ENCODE measurements around the gene TLE6. TPM values are rescaled to one million over a fixed set of nuclear protein-coding genes. Genes with fewer than 3 reads are reported as not detected.

The TLE6 gene
- polyA plus RNA-seq, 1 donor from 2014 or later = 5.7 TPM

- H3K4me3 ChIP-seq (ENCODE audit: low read length) = no peak overlapping the region
- no peaks in the 10 kb centered on the region for H4K20me1 ChIP-seq (ENCODE audit: insufficient read depth)
- H3K36me3 ChIP-seq (ENCODE audit: insufficient read depth, low read length) = no peaks in the 10 kb centered on the region
- no peaks in the 10 kb centered on the region for H3K9me2 ChIP-seq (ENCODE audit: insufficient read depth, low read length)
- no peak overlapping the region for H3K27ac ChIP-seq (ENCODE audit: low read length)
- H3F3A ChIP-seq (ENCODE audit: insufficient read depth, low read length, poor library complexity, severe bottlenecking) = no peaks in the 10 kb centered on the region
- TF ChIP-seq SMC3 (conservative IDR thresholded peaks at IDR 0.05; ENCODE audit: poor library complexity) (no peak), MXI1 (conservative IDR thresholded peaks at IDR 0.05; ENCODE audit: poor library complexity, severe bottlenecking) (no peak), RAD21 (conservative IDR thresholded peaks at IDR 0.05) (no peak), POLR2AphosphoS5 (IDR thresholded peaks at IDR 0.05) (no peak), CTCF (IDR thresholded peaks at IDR 0.05; ENCODE audit: poor library complexity, severe bottlenecking) (no peak), EZH2 (IDR thresholded peaks at IDR 0.05; ENCODE audit: borderline replicate concordance, insufficient read depth, low read length, poor library complexity, severe bottlenecking) (no peak), TAF1 (IDR thresholded peaks at IDR 0.05; ENCODE audit: low read depth) (no peak), EP300 (conservative IDR thresholded peaks at IDR 0.05; ENCODE audit: poor library complexity, severe bottlenecking) (no peak)
- TF ChIP-seq, protein P1, sequence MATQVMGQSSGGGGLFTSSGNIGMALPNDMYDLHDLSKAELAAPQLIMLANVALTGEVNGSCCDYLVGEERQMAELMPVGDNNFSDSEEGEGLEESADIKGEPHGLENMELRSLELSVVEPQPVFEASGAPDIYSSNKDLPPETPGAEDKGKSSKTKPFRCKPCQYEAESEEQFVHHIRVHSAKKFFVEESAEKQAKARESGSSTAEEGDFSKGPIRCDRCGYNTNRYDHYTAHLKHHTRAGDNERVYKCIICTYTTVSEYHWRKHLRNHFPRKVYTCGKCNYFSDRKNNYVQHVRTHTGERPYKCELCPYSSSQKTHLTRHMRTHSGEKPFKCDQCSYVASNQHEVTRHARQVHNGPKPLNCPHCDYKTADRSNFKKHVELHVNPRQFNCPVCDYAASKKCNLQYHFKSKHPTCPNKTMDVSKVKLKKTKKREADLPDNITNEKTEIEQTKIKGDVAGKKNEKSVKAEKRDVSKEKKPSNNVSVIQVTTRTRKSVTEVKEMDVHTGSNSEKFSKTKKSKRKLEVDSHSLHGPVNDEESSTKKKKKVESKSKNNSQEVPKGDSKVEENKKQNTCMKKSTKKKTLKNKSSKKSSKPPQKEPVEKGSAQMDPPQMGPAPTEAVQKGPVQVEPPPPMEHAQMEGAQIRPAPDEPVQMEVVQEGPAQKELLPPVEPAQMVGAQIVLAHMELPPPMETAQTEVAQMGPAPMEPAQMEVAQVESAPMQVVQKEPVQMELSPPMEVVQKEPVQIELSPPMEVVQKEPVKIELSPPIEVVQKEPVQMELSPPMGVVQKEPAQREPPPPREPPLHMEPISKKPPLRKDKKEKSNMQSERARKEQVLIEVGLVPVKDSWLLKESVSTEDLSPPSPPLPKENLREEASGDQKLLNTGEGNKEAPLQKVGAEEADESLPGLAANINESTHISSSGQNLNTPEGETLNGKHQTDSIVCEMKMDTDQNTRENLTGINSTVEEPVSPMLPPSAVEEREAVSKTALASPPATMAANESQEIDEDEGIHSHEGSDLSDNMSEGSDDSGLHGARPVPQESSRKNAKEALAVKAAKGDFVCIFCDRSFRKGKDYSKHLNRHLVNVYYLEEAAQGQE (IDR thresholded peaks at IDR 0.05; ENCODE audit: borderline replicate concordance) = no peak
- H3K9me3 ChIP-seq (ENCODE audit: low read length) = no peaks in the 10 kb centered on the region
- no peaks in the 10 kb centered on the region for H3K79me2 ChIP-seq (replicated peaks; ENCODE audit: insufficient read depth, low read length)
- no peak overlapping the region for H3K9ac ChIP-seq (ENCODE audit: low read length)
- H3K4me2 ChIP-seq (ENCODE audit: low read length) = no peak overlapping the region
- peaks cover 76% of the 10 kb centered on the region for H3K27me3 ChIP-seq (ENCODE audit: insufficient read depth, low read depth, low read length)
- H2AFZ ChIP-seq (ENCODE audit: low read depth, low read length) = no peak overlapping the region
These were observed 49.4 kb downstream of the TLE6 start for GRCh38 chr19:3026768-3027167.

DNA sequence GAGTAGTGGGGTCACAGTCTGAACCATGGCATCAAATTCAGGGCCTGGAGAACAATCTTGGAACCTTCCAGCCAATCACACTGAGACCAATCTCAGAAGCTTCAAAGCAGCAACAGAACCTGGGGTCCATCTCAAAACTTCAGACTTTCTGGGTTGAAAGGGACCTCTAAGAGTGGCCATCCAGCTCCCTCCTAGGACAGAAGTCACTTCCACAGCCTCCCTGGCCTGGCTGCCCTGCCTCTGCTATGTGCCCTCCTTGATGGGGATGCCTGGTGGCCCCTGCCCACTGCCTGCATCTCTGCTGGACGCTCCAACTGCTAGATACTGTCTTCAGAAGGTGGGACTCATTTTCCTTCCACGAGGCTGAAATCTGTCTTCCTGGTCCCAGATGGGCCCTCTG, 49.9 kb downstream of the TLE6 start:
- TF ChIP-seq SMC3 (conservative IDR thresholded peaks at IDR 0.05; ENCODE audit: poor library complexity) = no peak
- TF ChIP-seq MXI1 (conservative IDR thresholded peaks at IDR 0.05; ENCODE audit: poor library complexity, severe bottlenecking) = no peak
- TF ChIP-seq RAD21 (conservative IDR thresholded peaks at IDR 0.05) = no peak
- TF ChIP-seq TAF1 (IDR thresholded peaks at IDR 0.05; ENCODE audit: low read depth) = no peak
- TF ChIP-seq POLR2AphosphoS5 (IDR thresholded peaks at IDR 0.05) = no peak
- no peak for TF ChIP-seq CTCF (IDR thresholded peaks at IDR 0.05; ENCODE audit: poor library complexity, severe bottlenecking)
- TF ChIP-seq EZH2 (IDR thresholded peaks at IDR 0.05; ENCODE audit: borderline replicate concordance, insufficient read depth, low read length, poor library complexity, severe bottlenecking) = no peak
- TF ChIP-seq EP300 (conservative IDR thresholded peaks at IDR 0.05; ENCODE audit: poor library complexity, severe bottlenecking) = no peak
- TF ChIP-seq, protein P1 (IDR thresholded peaks at IDR 0.05; ENCODE audit: borderline replicate concordance) = no peak
- no peak overlapping the region for H2AFZ ChIP-seq (ENCODE audit: low read depth, low read length)
- H3K79me2 ChIP-seq (replicated peaks; ENCODE audit: insufficient read depth, low read length) = no peaks in the 10 kb centered on the region
- no peaks in the 10 kb centered on the region for H3K36me3 ChIP-seq (ENCODE audit: insufficient read depth, low read length)
- H3K9ac ChIP-seq (ENCODE audit: low read length) = no peak overlapping the region
- no peaks in the 10 kb centered on the region for H4K20me1 ChIP-seq (ENCODE audit: insufficient read depth)
- no peaks in the 10 kb centered on the region for H3K9me3 ChIP-seq (ENCODE audit: low read length)
- no peak overlapping the region for H3K4me3 ChIP-seq (ENCODE audit: low read length)
- H3K27me3 ChIP-seq (ENCODE audit: insufficient read depth, low read depth, low read length) = peaks cover 80% of the 10 kb centered on the region
- no peaks in the 10 kb centered on the region for H3F3A ChIP-seq (ENCODE audit: insufficient read depth, low read length, poor library complexity, severe bottlenecking)
- H3K9me2 ChIP-seq (ENCODE audit: insufficient read depth, low read length) = no peaks in the 10 kb centered on the region
- no peak overlapping the region for H3K4me2 ChIP-seq (ENCODE audit: low read length)
- H3K27ac ChIP-seq (ENCODE audit: low read length) = no peak overlapping the region
